Measurements from ENCODE around the gene PRMT1.

Gene PRMT1

DNA sequence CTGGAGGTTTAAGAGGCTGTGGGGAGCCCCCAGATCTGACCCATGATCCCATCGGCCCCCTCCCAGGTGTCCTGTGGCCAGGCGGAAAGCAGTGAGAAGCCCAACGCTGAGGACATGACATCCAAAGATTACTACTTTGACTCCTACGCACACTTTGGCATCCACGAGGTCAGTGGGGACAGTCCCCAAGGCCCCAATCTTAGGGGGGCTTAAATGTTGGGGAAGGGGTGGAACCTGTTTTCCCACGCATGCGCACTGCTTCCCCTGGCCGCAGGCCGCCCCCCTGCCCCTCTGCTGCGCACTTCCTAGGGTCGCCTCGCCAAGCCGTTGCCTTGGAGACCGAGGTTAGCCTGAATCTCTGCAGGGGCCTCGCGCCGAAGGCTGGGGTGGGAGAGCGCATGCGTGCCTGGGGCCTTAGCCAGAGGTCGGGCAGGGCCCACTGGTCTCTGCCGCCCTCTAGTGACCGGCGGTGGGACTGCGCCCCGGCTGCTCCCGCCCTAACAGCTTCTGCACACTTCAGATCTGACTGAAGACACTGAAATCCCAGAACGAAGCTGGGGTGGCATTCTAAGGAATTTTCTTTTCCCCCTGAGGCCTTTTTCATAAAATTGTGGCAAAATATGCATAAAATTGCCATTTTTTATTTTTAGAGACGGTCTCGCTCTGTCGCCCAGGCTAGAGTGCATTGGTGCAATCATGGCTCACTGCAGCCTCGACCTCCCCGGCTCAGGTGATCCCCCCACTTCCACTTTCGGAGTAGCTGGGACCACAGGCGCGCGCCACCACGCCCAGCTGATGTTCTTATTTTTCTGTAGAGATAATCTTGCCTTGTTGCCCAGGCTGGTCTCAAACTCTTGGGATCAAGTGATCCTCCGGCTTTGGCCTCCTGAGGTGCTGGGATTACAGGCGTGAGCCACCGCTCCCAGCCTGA lies 3.6 kb downstream of the PRMT1 start:
- peak; percentile 88 for DNase-seq (ENCODE audit: low read depth)
- TF ChIP-seq, protein P1, sequence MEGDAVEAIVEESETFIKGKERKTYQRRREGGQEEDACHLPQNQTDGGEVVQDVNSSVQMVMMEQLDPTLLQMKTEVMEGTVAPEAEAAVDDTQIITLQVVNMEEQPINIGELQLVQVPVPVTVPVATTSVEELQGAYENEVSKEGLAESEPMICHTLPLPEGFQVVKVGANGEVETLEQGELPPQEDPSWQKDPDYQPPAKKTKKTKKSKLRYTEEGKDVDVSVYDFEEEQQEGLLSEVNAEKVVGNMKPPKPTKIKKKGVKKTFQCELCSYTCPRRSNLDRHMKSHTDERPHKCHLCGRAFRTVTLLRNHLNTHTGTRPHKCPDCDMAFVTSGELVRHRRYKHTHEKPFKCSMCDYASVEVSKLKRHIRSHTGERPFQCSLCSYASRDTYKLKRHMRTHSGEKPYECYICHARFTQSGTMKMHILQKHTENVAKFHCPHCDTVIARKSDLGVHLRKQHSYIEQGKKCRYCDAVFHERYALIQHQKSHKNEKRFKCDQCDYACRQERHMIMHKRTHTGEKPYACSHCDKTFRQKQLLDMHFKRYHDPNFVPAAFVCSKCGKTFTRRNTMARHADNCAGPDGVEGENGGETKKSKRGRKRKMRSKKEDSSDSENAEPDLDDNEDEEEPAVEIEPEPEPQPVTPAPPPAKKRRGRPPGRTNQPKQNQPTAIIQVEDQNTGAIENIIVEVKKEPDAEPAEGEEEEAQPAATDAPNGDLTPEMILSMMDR (IDR thresholded peaks at IDR 0.05; ENCODE audit: low read length, missing control alignments) = peak; percentile 96
- no peak overlapping the region for H3K4me3 ChIP-seq (replicated peaks; ENCODE audit: low read depth, low read length)

DNA sequence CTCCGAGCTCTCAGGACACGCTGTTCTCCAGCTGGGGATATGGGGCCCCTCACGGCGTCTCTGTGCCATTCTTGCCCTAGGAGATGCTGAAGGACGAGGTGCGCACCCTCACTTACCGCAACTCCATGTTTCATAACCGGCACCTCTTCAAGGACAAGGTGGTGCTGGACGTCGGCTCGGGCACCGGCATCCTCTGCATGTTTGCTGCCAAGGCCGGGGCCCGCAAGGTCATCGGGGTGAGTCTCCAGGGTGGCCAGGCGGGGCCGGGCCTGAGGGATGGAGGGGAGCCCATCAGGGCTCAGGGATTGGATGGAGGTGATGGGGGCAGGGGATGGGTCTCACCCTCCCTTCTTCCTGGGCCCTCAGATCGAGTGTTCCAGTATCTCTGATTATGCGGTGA lies 4.8 kb downstream of the PRMT1 start:
- TF ChIP-seq, protein P1 (IDR thresholded peaks at IDR 0.05; ENCODE audit: low read length, missing control alignments) = no peak
- no peak for DNase-seq (ENCODE audit: low read depth)
- no peak overlapping the region for H3K4me3 ChIP-seq (replicated peaks; ENCODE audit: low read depth, low read length)

DNA sequence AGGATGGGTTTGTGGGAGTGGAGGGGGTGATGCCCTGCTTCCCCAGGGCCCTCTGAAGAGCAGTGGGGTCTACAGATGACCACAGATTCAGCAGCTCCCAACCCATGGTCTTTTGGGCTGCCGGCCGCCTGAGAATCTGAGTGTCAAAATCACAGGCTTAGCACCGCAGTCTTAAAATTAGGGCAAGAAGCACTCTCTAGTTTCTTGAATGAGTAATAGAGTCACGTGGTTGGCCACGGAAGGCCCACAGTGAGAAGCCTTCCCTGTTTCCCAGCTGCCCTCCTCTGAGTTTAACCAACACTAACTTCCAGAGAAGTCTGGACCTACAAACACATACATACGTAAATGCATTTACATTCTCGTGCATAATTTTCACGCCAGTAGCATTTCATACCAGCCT lies 5.2 kb downstream of the PRMT1 start:
- TF ChIP-seq, protein P1 (IDR thresholded peaks at IDR 0.05; ENCODE audit: low read length, missing control alignments) = no peak
- DNase-seq (ENCODE audit: low read depth) = no peak
- H3K4me3 ChIP-seq (replicated peaks; ENCODE audit: low read depth, low read length) = no peak overlapping the region

DNA sequence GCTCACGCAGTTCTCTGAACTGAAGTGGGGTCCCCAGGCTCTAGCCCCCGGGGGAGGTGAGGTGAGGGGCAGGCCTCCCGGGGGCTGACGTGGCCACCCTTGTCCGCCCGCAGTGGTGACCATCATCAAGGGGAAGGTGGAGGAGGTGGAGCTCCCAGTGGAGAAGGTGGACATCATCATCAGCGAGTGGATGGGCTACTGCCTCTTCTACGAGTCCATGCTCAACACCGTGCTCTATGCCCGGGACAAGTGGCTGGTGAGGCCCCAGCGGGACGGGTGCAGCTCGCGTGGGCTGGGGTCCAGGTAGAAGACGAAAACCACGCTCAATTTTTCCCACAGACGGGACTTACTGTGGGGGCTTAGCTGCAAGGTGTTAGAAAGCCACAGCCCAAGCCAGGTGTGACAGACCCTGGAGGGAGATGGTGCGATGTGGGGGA lies 6.8 kb downstream of the PRMT1 start:
- DNase-seq (ENCODE audit: low read depth) = no peak
- H3K4me3 ChIP-seq (replicated peaks; ENCODE audit: low read depth, low read length) = no peak overlapping the region
- TF ChIP-seq, protein P1 (IDR thresholded peaks at IDR 0.05; ENCODE audit: low read length, missing control alignments) = no peak

DNA sequence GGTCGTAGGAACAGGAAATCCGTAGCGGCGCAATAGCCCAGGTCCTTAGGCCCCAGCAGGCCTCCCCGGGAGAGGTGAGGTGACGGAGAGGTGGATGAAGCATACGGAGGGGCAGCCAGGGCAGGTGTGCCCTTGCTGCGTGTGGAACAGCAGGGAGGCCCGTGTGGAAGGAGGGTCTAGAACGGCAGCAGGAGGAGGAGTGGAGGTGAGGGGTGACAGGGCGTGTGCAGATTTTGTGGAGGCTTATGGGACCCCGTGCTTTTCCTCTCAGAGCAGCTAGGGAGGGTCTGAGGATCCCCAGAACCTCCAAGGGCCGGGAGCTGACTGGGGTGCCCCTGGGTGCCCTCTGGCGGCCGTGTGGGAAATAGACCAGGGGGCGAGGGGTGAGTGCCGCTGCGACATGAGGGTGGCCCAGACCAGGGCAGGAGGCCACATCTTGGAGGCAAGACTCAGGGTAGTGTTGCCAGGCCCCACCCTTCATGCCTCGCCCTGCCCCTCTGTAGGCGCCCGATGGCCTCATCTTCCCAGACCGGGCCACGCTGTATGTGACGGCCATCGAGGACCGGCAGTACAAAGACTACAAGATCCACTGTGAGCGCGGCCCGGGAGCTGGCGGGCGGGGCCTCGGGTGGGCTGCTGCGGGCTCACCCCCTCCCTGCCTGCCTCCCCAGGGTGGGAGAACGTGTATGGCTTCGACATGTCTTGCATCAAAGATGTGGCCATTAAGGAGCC lies 7.3 kb downstream of the PRMT1 start:
- no peak overlapping the region for H3K4me3 ChIP-seq (replicated peaks; ENCODE audit: low read depth, low read length)
- TF ChIP-seq, protein P1 (IDR thresholded peaks at IDR 0.05; ENCODE audit: low read length, missing control alignments) = peak; percentile 47
- no peak for DNase-seq (ENCODE audit: low read depth)

DNA sequence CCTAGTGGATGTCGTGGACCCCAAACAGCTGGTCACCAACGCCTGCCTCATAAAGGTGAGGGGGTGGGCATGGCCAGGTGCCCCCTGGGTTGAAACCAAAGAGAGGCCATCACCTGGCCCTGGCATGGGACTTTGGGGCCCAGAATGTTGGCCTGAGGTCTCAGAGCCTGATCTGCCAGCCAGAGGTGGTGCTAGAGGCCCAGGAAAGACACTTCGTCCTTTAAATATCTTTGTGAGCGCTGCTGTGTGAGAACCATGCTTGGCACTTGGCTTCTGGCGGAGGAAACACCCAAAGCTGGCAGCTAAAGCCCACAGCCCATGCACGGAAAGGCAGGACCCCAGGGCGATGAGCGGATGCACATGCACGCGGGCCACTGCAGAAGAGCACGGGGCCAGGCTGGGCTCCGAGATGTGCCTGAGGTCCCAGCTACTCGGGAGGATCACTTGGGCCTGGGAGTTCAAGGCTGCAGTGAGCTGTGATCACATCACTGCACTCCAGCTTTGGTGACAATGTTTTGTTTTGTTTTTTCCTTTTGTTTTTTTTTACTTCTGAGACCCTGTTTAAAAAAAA lies 8.0 kb downstream of the PRMT1 start:
- DNase-seq (ENCODE audit: low read depth) = no peak
- H3K4me3 ChIP-seq (replicated peaks; ENCODE audit: low read depth, low read length) = no peak overlapping the region
- TF ChIP-seq, protein P1 (IDR thresholded peaks at IDR 0.05; ENCODE audit: low read length, missing control alignments) = no peak

Data from fibroblast of pulmonary artery (primary cell).